Epidermal melanocyte (primary cell): ENCODE measurements around the gene NDUFA13.
A peak's percentile ranks its signal among the peaks of the same experiment; 100 is the strongest.

ENCODE experiments used
- DNase-seq: peaks from one replicate; pipeline ENCODE4 v3.0.0; 2011; ENCODE audit warnings: low spot score; ENCODE audit not compliant: insufficient read length

The NDUFA13 gene

GRCh38 chr19:19488875-19489690 lies 26.9 kb upstream of the NDUFA13 start:
- peak; percentile 80 for DNase-seq

- DNase-seq, result no peak
Measured at GRCh38 chr19:19489804-19490204, 26.2 kb upstream of the NDUFA13 start.

- peak; percentile 95 for DNase-seq
Measured at GRCh38 chr19:19490214-19490968, 25.6 kb upstream of the NDUFA13 start.

GRCh38 chr19:19491321-19492025 lies 24.6 kb upstream of the NDUFA13 start:
- no peak for DNase-seq

GRCh38 chr19:19492026-19492610 lies 23.9 kb upstream of the NDUFA13 start:
- no peak for DNase-seq

- no peak for DNase-seq
Measured at GRCh38 chr19:19493841-19494546, 22.0 kb upstream of the NDUFA13 start.

- no peak for DNase-seq
Measured at GRCh38 chr19:19495614-19496603, 20.1 kb upstream of the NDUFA13 start.

- DNase-seq, result no peak
Measured at GRCh38 chr19:19498255-19498991, 17.6 kb upstream of the NDUFA13 start.

- no peak for DNase-seq
Measured at GRCh38 chr19:19499272-19499995, 16.6 kb upstream of the NDUFA13 start.

- DNase-seq, result no peak
Measured at GRCh38 chr19:19500975-19501644, 14.9 kb upstream of the NDUFA13 start.

GRCh38 chr19:19501798-19502197 lies 14.2 kb upstream of the NDUFA13 start:
- DNase-seq, result no peak

- no peak for DNase-seq
Measured at GRCh38 chr19:19502281-19502680, 13.7 kb upstream of the NDUFA13 start.

GRCh38 chr19:19502808-19503602 lies 13.0 kb upstream of the NDUFA13 start:
- no peak for DNase-seq

- no peak for DNase-seq
Measured at GRCh38 chr19:19504754-19505668, 11.0 kb upstream of the NDUFA13 start.

GRCh38 chr19:19505669-19506326 lies 10.2 kb upstream of the NDUFA13 start:
- no peak for DNase-seq
